Right lung (tissue), 5 donors: ENCODE data around the gene SYT5. TPM values are rescaled to one million over a fixed set of nuclear protein-coding genes. Genes with fewer than 3 reads are reported as not detected.

Experiments used
- DNase-seq, 2 donors: peaks; one replicate each; pipeline ENCODE4 v3.0.0-alpha.2; 2013
- polyA plus RNA-seq, 5 donors: library from polyadenylated mRNA; unstranded; fragments of 120-200 nt; gene quantifications; one replicate each; pipeline versions ENCODE4 v1.2.1 to v1.2.3, GENCODE V29; 2013; ENCODE audit warnings: inconsistent platforms in 1 of 5, low replicate concordance in 1 of 5; ENCODE audit not compliant: insufficient read length in 5 of 5, insufficient read depth in 1 of 5

The SYT5 gene
- polyA plus RNA-seq, 5 donors = 0.50 to 1.2 (median 1.1) TPM

GRCh38 chr19:55147545-55148251 is 32.4 kb downstream of the SYT5 start:
- DNase-seq = no peak

GRCh38 chr19:55146705-55147273 is 33.3 kb downstream of the SYT5 start:
- no peak for DNase-seq

GRCh38 chr19:55146078-55146704 is 33.9 kb downstream of the SYT5 start:
- no peak for DNase-seq

GRCh38 chr19:55145232-55145631 is 34.9 kb downstream of the SYT5 start:
- no peak for DNase-seq

GRCh38 chr19:55141696-55142095 is 38.4 kb downstream of the SYT5 start:
- no peak for DNase-seq

- no peak for DNase-seq
Observed at GRCh38 chr19:55137915-55138314, 42.2 kb downstream of the SYT5 start.

- no peak for DNase-seq
Observed at GRCh38 chr19:55136399-55137102, 43.5 kb downstream of the SYT5 start.

- no peak for DNase-seq
Observed at GRCh38 chr19:55134736-55135135, 45.4 kb downstream of the SYT5 start.

GRCh38 chr19:55133639-55134444 is 46.2 kb downstream of the SYT5 start:
- DNase-seq = no peak

- DNase-seq = no peak
Observed at GRCh38 chr19:55132453-55133129, 47.5 kb downstream of the SYT5 start.

GRCh38 chr19:55131421-55131820 is 48.7 kb downstream of the SYT5 start:
- no peak for DNase-seq

Other genes with a start within 250 kb of the SYT5 start
- under 1 TPM in 2 of 5 donors, not detected in 3; 0.07 to 0.11 TPM for gene NLRP7, start 232.8 kb downstream of the SYT5 start, polyA plus RNA-seq
- 10 to 100 TPM in 1 of 5 donors, 1 to 10 TPM in 4; 6.7 to 13.3 (median 9.2) TPM for gene NLRP2, start 213.9 kb downstream of the SYT5 start, polyA plus RNA-seq
- gene GP6, start 142.0 kb downstream of the SYT5 start, polyA plus RNA-seq = 1 to 10 TPM in 1 of 5 donors, under 1 TPM in 4; 0.69 to 1.6 (median 0.83) TPM
- 10 to 100 TPM in 3 of 5 donors, 1 to 10 TPM in 2; 7.4 to 15.0 (median 12.5) TPM for gene RDH13, start 117.1 kb downstream of the SYT5 start, polyA plus RNA-seq
- 10 to 100 TPM in 3 of 5 donors, 1 to 10 TPM in 2; 4.2 to 16.4 (median 12.4) TPM for gene EPS8L1, start 104.4 kb downstream of the SYT5 start, polyA plus RNA-seq
- gene PPP1R12C, start 62.7 kb downstream of the SYT5 start, polyA plus RNA-seq = 10 to 100 TPM; 45.4 to 88.7 (median 69.3) TPM
- gene TNNT1, start 31.1 kb downstream of the SYT5 start, polyA plus RNA-seq = 10 to 100 TPM in 1 of 5 donors, 1 to 10 TPM in 3, under 1 TPM in 1; 0.91 to 27.5 (median 2.1) TPM
- 1 to 10 TPM in 1 of 5 donors, under 1 TPM in 4; 0.39 to 1.9 (median 0.73) TPM for gene TNNI3, start 22.6 kb downstream of the SYT5 start, polyA plus RNA-seq
- gene DNAAF3, start 13.7 kb downstream of the SYT5 start, polyA plus RNA-seq = 1 to 10 TPM; 1.4 to 8.6 (median 5.1) TPM
- gene PTPRH, start 29.2 kb upstream of the SYT5 start, polyA plus RNA-seq = under 1 TPM; 0.15 to 0.30 (median 0.27) TPM
- 1 to 10 TPM; 2.1 to 5.0 (median 3.4) TPM for gene TMEM86B, start 48.5 kb upstream of the SYT5 start, polyA plus RNA-seq
- 10 to 100 TPM; 28.8 to 46.0 (median 35.3) TPM for gene PPP6R1, start 78.7 kb upstream of the SYT5 start, polyA plus RNA-seq
- 10 to 100 TPM; 20.9 to 50.7 (median 28.5) TPM for gene HSPBP1, start 99.8 kb upstream of the SYT5 start, polyA plus RNA-seq
- 10 to 100 TPM; 10.2 to 20.8 (median 15.7) TPM for gene BRSK1, start 103.7 kb upstream of the SYT5 start, polyA plus RNA-seq
- under 1 TPM; 0.56 to 0.83 (median 0.64) TPM for gene TMEM150B, start 145.1 kb upstream of the SYT5 start, polyA plus RNA-seq
- gene KMT5C, start 159.6 kb upstream of the SYT5 start, polyA plus RNA-seq = 10 to 100 TPM; 16.0 to 30.0 (median 22.8) TPM
- 1 to 10 TPM in 1 of 5 donors, under 1 TPM in 4; 0.14 to 1.4 (median 0.35) TPM for gene COX6B2, start 174.4 kb upstream of the SYT5 start, polyA plus RNA-seq
- gene GARIN5B, start 183.0 kb upstream of the SYT5 start, polyA plus RNA-seq = under 1 TPM in 2 of 5 donors, not detected in 3; 0.04 to 0.06 TPM
- gene IL11, start 190.2 kb upstream of the SYT5 start, polyA plus RNA-seq = under 1 TPM; 0.26 to 0.76 (median 0.49) TPM
- 10 to 100 TPM in 2 of 5 donors, 1 to 10 TPM in 2, under 1 TPM in 1; 0.93 to 13.6 (median 6.6) TPM for gene TMEM190, start 196.5 kb upstream of the SYT5 start, polyA plus RNA-seq
- 1 to 10 TPM in 2 of 5 donors, under 1 TPM in 3; 0.23 to 2.3 (median 0.77) TPM for gene TMEM238, start 204.0 kb upstream of the SYT5 start, polyA plus RNA-seq
- 1,000 to 10,000 TPM in 4 of 5 donors, 100 to 1,000 TPM in 1; 947 to 1,993 (median 1,238) TPM for gene RPL28, start 205.6 kb upstream of the SYT5 start, polyA plus RNA-seq
- gene UBE2S, start 227.5 kb upstream of the SYT5 start, polyA plus RNA-seq = 10 to 100 TPM; 32.8 to 53.3 (median 35.3) TPM